Measurements from ENCODE around the gene MCC. TPM values are rescaled to one million over a fixed set of nuclear protein-coding genes. Genes with fewer than 3 reads are reported as not detected.

The MCC gene
- polyA plus RNA-seq, 2 of the 4 experiments (the other 2 are of a cell fraction), result 0.09 to 0.10 TPM

GRCh38 chr5:113262674-113263073, 225.6 kb downstream of the MCC start:
- Histone ChIP-seq H3K4me1 (no peaks in the 10 kb centered on the region), H3K4me3 (no peak overlapping the region), H3K4me2 (no peak overlapping the region), H3K9me3 (no peaks in the 10 kb centered on the region), H3K27ac (no peak overlapping the region)
- POLR2A ChIA-PET, result no interaction called here
- no peak for TF ChIP-seq BHLHE40 (IDR thresholded peaks at IDR 0.05; ENCODE audit: low read depth, low read length)
- TF ChIP-seq CHD2 (IDR thresholded peaks at IDR 0.05; ENCODE audit: low read length, partially characterized antibody), result no peak
- TF ChIP-seq HOXA7 (CRISPR knock-in tag; IDR thresholded peaks at IDR 0.05), result no peak
- no peak for TF ChIP-seq SREBF2 (IDR thresholded peaks at IDR 0.05)
- TF ChIP-seq ATOH8 (CRISPR knock-in tag; IDR thresholded peaks at IDR 0.05; ENCODE audit: low read depth), result no peak
- no peak for TF ChIP-seq E2F6 (IDR thresholded peaks at IDR 0.05; ENCODE audit: borderline replicate concordance, low read depth)
- TF ChIP-seq HES2 (IDR thresholded peaks at IDR 0.05), result no peak
- TF ChIP-seq KDM5A (IDR thresholded peaks at IDR 0.05), result no peak
- TF ChIP-seq MAX (IDR thresholded peaks at IDR 0.05), result no peak
- no peak for TF ChIP-seq JUN (IDR thresholded peaks at IDR 0.05)
- no peak for TF ChIP-seq NPAS2 (CRISPR knock-in tag; IDR thresholded peaks at IDR 0.05; ENCODE audit: borderline replicate concordance)
- TF ChIP-seq HMGXB4 (CRISPR knock-in tag; IDR thresholded peaks at IDR 0.05; ENCODE audit: borderline replicate concordance), result no peak
- no peak for TF ChIP-seq NFE2L2 (conservative IDR thresholded peaks at IDR 0.05; ENCODE audit: low read length)
- no peak for TF ChIP-seq RFX5 (IDR thresholded peaks at IDR 0.05)
- ATAC-seq, result no peak
- no peak for FAIRE-seq
- CTCF ChIA-PET, result interaction anchor here (1.1 kb wide), 1 partner anchor 15 kb away, joined by 3 read pairs; no protein-coding TSS in a partner anchor
- no peak for DNase-seq (ENCODE audit: low read depth in 1 of 2, low spot score in 1 of 2)
- WGBS (ENCODE audit: missing lambda C conversion rate), result 30% methylated on average over 3 of the region's 3 CpGs

- ChIA-PET POLR2A (no interaction called here), CTCF (no interaction called here)
- no peaks in the 10 kb centered on the region for H3K4me1 ChIP-seq
- no peaks in the 10 kb centered on the region for H3K9me3 ChIP-seq
- no peak overlapping the region for H3K27ac ChIP-seq
- no peak overlapping the region for H3K4me2 ChIP-seq
- no peak overlapping the region for H3K4me3 ChIP-seq
- FAIRE-seq, result no peak
- TF ChIP-seq HOXB13 (CRISPR knock-in tag; IDR thresholded peaks at IDR 0.05; ENCODE audit: low read depth) (no peak), BCL3 (IDR thresholded peaks at IDR 0.05) (no peak), HES2 (IDR thresholded peaks at IDR 0.05) (no peak), PHF8 (IDR thresholded peaks at IDR 0.05; ENCODE audit: borderline replicate concordance, low read depth) (no peak), REST (IDR thresholded peaks at IDR 0.05) (no peak), TFCP2L1 (CRISPR knock-in tag; IDR thresholded peaks at IDR 0.05) (no peak), RAD21 (conservative IDR thresholded peaks at IDR 0.05 in 1 of 2, IDR thresholded peaks at IDR 0.05 in 1 of 2) (no peak), USF2 (IDR thresholded peaks at IDR 0.05) (no peak), SMC3 (IDR thresholded peaks at IDR 0.05) (no peak), CEBPB (IDR thresholded peaks at IDR 0.05) (no peak)
- ATAC-seq, result no peak
- DNase-seq (ENCODE audit: low read depth in 1 of 2, low spot score in 1 of 2), result no peak
Measured at GRCh38 chr5:113259034-113259433, 229.2 kb downstream of the MCC start.

All from A549 (cell line).